Stimulated activated CD4-positive, alpha-beta T cell treated with anti-CD3 and anti-CD28 coated beads, Interleukin-1b, Interleukin-23, amount 100 ng/mL, for 4 hours (primary cell): ENCODE results near the gene NRL.
"Not testable (repeated sequence)": the region's sequence is repeated elsewhere in the genome, so short reads cannot be mapped to it uniquely, and the experiment has no call there.

ENCODE experiments used
- DNase-seq, 2 donors: peaks; one replicate each; pipeline ENCODE4 v3.0.0-alpha.2; 2020; ENCODE audit warnings: low read depth in 2 of 2

Gene NRL

DNA sequence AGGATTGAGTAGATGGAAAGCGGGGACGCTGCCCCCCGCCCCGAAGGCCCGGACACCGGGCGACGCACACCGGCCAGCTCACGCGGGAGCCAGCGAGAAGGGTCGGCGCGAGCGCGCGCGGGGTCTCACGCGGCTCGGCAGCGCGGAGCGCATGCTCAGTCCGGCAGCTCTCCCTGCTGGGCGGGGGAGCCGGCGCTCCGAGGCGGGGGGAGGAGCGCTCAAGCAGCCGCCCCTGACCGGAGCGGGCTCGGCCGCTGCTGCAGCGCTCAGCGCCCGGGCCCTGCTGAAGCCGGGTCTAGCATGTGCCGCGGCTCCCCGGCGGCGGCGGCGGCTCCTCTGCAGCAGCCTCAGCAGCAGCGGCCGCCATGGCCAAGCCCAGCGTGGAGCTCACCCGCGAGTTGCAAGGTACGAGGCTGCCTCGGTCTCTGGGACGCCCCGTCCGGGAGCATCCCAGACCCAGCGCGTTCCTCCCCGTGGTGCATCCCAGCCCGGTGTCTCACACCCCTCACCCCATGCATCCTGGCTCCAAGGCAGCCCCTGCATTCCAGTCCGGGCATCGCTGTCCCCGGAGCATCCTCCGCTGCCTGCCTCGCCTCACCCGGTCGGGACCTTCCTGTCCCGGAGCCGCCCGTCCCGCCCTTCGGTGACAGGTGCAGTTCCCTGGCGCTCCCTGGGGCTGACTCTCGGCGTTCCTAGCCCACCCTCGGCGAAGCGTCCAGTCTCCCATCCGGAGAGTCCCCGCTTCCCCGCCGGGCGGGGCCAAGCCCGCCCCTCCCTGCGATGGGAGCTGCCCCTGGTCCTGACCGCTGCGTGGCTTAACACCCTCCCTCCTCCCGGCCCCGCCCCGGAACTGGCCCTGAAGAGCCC is 62.7 kb downstream of the NRL start, which contains the start of gene CARMIL3:
TSS of gene CARMIL3 (plus strand) at position 221 of the 867 bp plus-strand sequence. CDS start at position 366, 145 bp downstream.
- peak; percentile 39 to 59 for DNase-seq

DNA sequence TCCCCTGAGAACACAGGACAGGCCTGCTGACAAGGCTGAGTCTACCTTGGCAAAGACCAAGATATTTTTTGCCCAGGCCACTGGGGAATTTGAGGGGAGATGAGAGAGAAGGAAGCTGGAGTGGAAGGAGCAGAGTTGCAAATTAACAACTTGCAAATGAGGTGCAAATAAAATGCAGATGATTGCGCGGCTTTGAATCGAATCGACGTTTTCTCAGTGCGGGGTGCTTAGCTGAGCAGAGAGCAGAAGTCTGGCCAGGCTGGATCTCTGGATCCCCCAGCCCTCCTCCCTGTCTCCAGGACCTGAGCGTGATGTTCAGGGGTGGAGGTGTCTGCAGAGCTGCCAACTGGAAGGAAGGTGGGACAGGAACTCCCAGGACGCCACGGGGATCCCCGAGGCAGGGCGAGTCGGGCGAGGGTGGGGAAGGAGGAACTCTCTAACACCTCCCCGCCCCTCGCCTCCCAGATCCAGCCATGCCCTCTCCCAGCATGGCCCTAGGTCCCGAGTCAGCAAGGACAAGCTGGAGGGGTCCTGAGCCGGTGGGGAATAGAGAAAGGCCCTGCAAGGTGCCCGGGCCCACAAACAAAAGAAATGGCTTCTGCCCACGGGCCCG is 63.5 kb downstream of the NRL start:
- no peak for DNase-seq

DNA sequence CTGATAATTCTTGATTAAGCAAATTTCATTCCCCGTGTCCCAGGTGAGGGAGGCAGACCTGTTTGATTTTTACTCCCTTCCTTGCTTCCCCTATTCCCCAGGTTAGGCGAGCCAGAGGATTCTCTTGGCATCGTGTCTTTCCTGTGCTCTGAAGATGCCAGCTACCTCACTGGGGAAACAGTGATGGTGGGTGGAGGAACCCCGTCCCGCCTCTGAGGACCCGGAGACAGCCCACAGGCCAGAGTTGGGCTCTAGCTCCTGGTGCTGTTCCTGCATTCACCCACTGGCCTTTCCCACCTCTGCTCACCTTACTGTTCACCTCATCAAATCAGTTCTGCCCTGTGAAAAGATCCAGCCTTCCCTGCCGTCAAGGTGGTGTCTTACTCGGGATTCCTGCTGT is 64.0 kb downstream of the NRL start:
- not testable (repeated sequence) for DNase-seq

DNA sequence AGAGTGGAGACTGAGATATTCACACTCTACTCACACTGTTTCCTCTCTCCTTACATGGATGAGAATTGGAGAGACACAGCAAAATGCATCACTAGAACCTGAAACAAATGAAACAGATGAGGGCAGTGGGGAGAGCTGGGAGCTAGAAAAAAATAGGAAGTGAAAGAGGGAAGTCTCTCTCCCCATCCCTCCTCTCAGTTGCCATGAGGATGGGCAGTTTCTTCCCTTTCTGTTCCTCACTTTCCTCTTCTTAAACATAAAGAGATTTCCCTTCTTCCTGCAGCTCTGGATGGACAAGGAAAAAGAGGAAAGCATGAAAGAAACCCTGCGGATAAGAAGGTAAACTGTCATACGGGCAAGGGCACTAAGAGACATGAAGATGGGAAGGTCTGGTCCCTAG is 65.7 kb downstream of the NRL start:
- not testable (repeated sequence) for DNase-seq

DNA sequence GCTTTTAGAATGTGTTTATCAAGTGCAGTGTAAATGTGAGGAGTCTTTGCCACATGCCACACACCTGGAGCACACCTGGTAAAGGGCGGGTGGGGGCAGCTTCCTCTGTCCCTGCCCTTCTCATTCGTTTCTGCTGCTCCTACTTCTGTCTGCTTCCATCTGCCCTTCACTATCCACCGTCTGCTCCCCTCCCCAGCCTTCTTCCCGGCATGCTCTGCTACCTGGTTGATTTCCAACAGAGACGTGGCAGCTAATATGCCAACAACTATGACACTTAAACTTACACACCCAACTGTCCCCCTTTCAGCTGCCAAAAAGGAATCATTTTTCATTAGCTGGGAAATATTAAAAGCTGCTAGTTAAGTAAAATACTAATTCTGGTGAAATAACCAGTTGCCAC is 72.0 kb downstream of the NRL start:
- no peak for DNase-seq

DNA sequence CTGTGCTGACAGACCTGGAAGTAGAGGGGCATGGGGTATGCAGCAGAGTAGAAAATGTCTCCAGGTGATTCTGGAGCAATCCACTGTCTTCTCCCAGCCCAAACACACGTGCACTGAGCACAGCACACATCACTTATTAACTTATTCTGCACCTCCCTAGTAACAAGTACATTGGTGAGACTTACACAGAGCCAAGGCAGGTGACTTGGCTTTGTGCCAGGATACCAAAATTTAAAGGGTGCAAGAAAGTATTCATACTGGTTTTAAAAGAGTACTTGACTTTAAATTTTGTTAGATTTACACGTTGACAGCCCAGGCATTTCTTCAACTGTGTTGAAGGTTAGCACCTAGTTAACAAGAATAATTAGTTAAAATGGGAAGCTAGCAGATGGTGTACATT is 74.1 kb downstream of the NRL start:
- no peak for DNase-seq

DNA sequence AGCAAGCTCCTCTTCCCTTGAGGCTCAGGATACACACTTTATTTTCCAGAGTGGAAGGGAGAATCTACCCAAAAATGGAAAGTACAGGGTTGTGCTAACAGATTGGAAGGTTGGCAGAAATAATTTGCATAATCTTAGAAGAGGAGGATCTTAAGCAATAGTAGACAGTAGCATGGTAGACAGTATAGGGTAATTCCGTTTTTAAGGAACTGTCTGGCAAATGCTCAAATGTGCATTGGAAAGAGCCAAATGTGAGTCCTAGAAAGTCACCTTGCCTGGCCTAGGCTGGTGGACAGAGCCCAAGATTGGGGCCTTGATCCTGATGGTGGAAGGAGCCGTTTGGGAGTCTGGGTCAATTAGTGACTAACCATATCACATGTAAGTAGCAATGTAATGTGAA is 76.1 kb downstream of the NRL start:
- DNase-seq: no peak

DNA sequence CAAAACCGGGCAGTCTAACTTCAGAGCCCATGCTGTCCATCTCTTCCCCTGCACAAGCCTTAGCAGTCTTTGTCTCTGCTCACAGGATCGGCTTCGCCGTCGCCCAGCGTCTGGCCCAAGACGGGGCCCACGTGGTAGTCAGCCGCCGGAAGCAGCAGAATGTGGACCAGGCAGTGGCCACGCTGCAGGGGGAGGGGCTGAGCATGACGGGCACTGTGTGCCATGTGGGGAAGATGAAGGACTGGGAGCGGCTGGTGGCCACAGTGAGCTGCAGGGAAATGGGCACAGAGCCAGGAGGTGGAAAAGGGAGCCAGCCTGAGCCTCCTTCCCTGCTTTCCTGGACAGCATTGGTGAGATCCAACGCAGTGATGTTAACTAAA is 77.1 kb downstream of the NRL start:
- no peak for DNase-seq

DNA sequence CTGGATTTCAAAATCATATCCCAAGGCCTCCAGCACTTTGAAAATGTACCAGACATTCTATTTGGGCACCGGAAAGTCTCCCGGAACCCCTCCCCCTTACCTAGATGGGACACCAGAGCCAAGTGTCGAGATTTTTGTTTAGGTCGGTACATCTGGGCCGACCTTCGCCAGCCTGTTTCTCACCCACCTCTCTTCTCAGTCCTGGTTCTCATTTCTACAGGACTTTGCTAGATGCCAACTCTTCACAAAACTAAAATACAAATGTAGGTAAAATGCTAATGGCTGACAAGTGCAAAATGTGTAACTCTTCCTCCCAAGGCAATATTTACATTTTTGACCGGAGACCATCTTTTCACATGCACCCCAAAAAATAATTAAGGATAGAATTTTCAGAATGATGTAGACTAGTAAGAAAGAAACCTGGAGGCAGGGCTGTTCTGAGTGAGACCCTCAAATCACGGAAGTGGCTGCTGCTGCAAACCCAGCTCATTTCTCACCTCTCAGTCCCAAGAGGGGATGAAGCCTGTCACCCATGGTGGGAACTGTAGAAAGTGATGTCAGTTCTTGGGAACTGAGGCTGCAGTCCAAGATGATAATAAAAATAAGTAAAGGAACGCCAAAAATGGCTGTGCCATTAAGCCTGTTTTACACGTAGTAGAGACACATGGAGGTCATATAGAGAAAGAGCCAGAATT is 77.6 kb downstream of the NRL start:
- DNase-seq: not testable (repeated sequence)

DNA sequence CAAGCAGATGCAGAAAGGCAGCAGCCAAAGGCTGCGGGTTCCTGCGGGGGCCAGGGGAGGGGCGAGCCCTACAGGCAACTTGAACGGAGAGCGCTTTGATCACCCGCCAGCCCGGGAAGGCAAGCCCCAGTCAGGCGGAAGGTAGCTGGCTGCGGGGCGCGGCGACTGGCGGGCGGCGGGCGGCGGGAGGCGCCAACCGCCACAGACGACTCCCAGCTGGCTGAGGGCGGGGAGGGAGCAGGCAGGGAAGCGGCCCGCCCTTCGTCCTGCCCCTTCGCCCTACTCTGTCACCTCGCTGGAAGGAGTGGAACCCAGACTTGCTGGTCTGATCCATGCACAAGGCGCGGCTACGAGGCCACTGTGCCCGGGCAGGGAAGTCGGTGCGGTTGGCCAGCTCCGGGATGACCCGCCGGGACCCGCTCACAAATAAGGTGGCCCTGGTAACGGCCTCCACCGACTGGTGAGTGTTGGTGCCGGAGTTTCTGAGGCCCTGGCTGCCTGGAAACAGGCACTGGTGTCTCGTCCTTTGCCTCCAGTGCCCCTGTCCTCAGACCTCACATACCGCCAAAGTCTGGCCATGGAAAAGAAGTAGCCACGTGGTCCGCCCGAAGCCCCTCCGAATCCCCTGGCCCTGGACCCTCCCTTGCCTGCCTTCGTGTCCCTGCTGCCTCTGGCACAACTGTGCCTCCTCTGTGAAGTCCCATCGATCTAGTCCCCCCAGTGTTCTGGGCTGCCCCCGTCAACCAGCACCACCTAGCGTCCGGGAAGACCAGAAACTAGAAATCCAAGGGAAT is 78.4 kb downstream of the NRL start:
- peak; percentile 53 to 56 for DNase-seq

DNA sequence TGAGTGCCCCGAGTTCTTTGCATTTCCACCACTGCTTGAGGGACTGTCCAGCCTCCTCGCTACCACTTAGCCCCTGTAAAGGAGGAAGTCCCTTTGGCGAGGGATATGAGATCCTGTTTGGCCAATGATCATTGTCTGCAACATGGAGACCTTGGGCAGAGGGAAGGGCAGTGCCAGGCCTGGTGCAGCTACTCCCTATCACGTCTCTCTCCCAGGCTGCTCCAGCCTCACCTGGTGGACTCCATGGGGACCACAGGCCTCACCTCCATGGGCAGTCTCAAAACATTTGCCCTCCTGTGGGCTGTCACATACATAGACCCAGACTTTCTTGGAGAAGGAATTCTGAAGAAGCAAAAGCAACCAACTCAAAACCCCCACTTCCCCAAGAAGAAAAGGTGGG is 79.0 kb downstream of the NRL start:
- DNase-seq: not testable (repeated sequence)

DNA sequence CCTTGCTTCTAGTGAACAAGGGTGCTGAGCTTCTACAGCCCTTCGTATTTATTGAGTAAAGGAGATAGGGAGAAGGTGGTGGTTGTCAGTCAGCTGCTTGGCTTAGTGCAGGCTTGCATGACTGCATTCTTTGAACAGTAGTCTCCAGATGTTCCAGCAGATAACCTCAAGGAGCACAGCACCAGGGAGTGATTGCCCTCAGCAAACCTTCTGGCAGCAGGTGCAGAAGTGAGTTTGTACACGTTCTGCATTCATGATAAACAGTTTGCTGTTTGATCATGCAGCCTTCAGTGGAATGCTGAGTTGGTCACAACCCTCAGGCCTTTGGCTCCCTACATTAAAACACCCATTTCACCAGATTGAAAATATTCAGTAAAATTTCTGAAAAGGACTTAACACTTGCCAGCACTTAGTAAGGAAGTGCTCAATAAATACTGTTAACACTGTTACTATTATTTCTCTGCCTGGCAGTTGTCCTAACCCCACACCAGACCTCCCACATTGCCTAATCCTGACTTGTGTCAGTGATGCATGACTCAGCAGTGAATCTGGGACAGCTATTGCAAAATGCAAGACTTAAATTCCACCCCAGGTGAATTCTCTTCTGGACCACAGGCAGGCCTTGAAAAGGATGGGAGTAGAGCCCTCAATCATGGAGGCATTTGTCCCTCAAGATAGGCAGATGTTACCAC is 81.9 kb downstream of the NRL start:
- DNase-seq: no peak

DNA sequence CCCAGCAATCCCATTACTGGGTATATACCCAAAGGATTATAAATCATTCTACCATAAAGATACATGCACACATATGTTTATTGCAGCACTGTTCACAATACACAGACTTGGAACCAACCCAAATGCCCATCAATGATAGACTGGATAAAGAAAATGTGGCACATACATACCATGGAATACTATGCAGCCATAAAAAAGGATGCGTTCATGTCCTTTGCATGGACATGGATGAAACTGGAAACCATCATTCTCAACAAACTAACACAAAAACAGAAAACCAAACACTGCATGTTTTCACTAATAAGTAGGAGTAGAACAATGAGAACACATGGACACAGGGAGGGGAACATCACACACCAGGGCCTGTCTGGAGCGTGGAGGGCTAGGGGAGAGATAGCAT is 83.4 kb downstream of the NRL start:
- not testable (repeated sequence) for DNase-seq

DNA sequence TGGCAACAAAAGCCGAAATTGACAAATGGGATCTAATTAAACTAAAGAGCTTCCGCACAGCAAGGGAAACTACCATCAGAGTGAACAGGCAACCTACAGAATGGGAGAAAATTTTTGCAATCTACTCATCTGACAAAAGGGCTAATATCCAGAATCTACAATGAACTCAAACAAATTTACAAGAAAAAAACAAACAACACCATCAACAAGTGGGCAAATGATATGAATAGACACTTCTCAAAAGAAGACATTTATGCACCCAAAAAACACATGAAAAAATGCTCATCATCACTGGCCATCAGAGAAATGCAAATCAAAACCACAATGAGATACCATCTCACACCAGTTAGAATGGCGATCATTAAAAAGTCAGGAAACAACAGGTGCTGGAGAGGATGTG is 85.1 kb downstream of the NRL start:
- DNase-seq: not testable (repeated sequence)
